T follicular helper cell (primary cell): ENCODE measurements around the gene DUX4.
"Not testable (repeated sequence)": the region's sequence is repeated elsewhere in the genome, so short reads cannot be mapped to it uniquely, and the experiment has no call there.

ENCODE experiments used
- DNase-seq: peaks from one replicate; pipeline ENCODE4 v3.0.0-alpha.2; 2020; ENCODE audit warnings: low read depth
- total RNA-seq, 2 experiments: gene quantifications; one replicate each; lab custom pipeline; 2026; lab: John Stamatoyannopoulos, UW

The DUX4 gene
- 0 to 0.06 reads per million in 2 experiments for total RNA-seq

DNA sequence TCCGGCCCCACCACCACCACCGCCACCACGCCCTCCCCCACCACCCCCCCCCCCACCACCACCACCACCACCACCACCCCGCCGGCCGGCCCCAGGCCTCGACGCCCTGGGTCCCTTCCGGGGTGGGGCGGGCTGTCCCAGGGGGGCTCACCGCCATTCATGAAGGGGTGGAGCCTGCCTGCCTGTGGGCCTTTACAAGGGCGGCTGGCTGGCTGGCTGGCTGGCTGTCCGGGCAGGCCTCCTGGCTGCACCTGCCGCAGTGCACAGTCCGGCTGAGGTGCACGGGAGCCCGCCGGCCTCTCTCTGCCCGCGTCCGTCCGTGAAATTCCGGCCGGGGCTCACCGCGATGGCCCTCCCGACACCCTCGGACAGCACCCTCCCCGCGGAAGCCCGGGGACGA lies at the start of gene DUX4:
Gene DUX4 (plus strand): TSS at position 347 of the 400 bp plus-strand sequence. CDS start 0 bp downstream, at position 347.
- DNase-seq, result not testable (repeated sequence)

- not testable (repeated sequence) for DNase-seq
Observed at GRCh38 chr4:190175436-190175835, 1.9 kb downstream of the DUX4 start.

- not testable (repeated sequence) for DNase-seq
Observed at GRCh38 chr4:190177727-190178605, 4.4 kb downstream of the DUX4 start.

- not testable (repeated sequence) for DNase-seq
Observed at GRCh38 chr4:190178606-190178990, 5.0 kb downstream of the DUX4 start.

- not testable (repeated sequence) for DNase-seq
Observed at GRCh38 chr4:190179030-190179739, 5.6 kb downstream of the DUX4 start.

DNA sequence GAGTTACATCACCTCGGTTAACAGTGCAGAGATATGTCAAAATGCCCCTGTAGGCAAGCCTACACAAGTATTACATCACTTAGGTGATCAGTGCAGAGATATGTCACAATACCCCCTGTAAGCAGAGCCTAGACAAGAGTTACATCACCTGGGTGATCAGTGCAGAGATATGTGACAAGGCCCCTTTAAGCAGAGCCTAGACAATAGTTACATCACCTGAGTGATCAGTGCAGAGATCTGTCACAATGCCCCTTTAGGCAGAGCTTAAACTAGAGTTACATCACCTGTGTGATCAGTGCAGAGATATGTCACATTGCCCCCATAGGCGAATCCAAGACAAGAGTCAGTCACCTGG lies 6.1 kb downstream of the DUX4 start:
- not testable (repeated sequence) for DNase-seq

- DNase-seq, result not testable (repeated sequence)
Observed at GRCh38 chr4:190180947-190181346, 7.4 kb downstream of the DUX4 start.

DNA sequence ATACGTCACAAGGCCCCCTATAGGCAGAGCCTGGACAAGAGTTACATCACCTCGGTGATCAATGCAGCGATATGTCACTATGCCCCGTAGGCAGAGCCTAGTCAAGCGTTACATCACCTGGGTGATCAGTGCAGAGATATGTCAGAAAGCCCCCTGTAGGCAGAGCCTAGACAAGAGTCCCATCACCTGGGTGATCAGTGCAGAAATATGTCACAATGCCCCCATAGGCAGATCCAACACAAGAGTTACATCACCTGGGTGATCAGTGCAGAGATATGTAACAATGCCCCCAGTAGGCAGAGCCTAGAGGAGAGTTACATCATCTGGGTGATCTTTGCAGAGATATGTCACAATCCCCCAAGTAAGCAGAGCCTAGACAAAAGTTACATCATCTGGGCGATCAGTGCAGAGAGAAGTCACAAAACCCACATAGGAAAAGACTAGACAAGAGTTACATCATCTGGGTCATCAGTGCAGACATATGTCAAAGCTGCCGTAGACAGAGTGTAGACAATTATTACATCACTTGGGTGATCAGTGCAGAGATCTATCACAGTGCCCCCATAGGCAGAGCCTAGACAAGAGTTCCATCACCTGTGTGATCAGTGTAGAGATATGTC lies 8.0 kb downstream of the DUX4 start:
- not testable (repeated sequence) for DNase-seq

GRCh38 chr4:190203510-190203909 lies 29.9 kb downstream of the DUX4 start:
- not testable (repeated sequence) for DNase-seq
